ENCODE data around the gene SUGP2.

DNA sequence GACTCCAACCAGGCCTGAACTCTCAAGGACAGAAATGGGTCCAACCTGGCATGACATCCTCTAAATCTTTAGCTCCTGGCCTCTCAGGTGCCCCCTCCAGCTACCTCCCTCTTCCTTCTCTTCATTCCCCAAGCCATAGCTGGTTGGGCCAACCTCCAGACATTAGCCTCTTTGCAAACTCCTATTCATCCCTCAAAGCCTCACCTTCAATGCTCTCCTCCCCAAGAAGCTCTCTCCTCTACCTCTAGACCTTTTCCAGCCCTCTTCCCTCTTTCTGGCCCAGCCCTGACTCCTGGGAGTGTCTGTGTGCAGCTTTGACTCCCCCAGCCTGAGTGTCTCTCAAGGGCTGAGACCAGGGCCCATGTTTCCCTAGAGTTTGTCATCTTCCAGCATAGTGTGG, 87.0 kb downstream of the SUGP2 start:
- TF ChIP-seq ZBTB11 (CRISPR knock-in tag; IDR thresholded peaks at IDR 0.05) (no peak), ZEB2 (IDR thresholded peaks at IDR 0.05) (no peak), RAD21 (CRISPR knock-in tag; conservative IDR thresholded peaks at IDR 0.05 in 1 of 2, IDR thresholded peaks at IDR 0.05 in 1 of 2) (no peak)

All from K562 (cell line).